ENCODE measurements around the gene TPCN1. TPM values are rescaled to one million over a fixed set of nuclear protein-coding genes. Genes with fewer than 3 reads are reported as not detected.

Gene TPCN1
- total and polyA plus RNA-seq, 2 experiments from 2014 or later = 16.9 to 32.1 TPM

GRCh38 chr12:113292091-113292490 is 70.8 kb downstream of the TPCN1 start:
- Histone ChIP-seq H3K9me3 (ENCODE audit: low read depth) (no peaks in the 10 kb centered on the region), H3K4me2 (no peak overlapping the region), H3K79me2 (no peaks in the 10 kb centered on the region), H3K4me3 (no peak overlapping the region), H3K4me1 (ENCODE audit: insufficient read depth) (no peaks in the 10 kb centered on the region), H3K9me2 (replicated peaks; ENCODE audit: insufficient read depth) (no peaks in the 10 kb centered on the region), H4K20me1 (ENCODE audit: insufficient read depth, poor library complexity, severe bottlenecking) (no peaks in the 10 kb centered on the region), H3K27ac (no peak overlapping the region), H2AFZ (no peak overlapping the region), H3K36me3 (replicated peaks; ENCODE audit: insufficient read depth, low read depth) (no peaks in the 10 kb centered on the region), H3K27me3 (no peaks in the 10 kb centered on the region)
- no peak for DNase-seq (ENCODE audit: low spot score)
- TF ChIP-seq EZH2phosphoT487 (IDR thresholded peaks at IDR 0.05; ENCODE audit: low read depth, severe bottlenecking, unreplicated experiment) (no peak), EZH2 (IDR thresholded peaks at IDR 0.05; ENCODE audit: borderline replicate concordance) (no peak)
- TF ChIP-seq, protein P1, sequence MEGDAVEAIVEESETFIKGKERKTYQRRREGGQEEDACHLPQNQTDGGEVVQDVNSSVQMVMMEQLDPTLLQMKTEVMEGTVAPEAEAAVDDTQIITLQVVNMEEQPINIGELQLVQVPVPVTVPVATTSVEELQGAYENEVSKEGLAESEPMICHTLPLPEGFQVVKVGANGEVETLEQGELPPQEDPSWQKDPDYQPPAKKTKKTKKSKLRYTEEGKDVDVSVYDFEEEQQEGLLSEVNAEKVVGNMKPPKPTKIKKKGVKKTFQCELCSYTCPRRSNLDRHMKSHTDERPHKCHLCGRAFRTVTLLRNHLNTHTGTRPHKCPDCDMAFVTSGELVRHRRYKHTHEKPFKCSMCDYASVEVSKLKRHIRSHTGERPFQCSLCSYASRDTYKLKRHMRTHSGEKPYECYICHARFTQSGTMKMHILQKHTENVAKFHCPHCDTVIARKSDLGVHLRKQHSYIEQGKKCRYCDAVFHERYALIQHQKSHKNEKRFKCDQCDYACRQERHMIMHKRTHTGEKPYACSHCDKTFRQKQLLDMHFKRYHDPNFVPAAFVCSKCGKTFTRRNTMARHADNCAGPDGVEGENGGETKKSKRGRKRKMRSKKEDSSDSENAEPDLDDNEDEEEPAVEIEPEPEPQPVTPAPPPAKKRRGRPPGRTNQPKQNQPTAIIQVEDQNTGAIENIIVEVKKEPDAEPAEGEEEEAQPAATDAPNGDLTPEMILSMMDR (IDR thresholded peaks at IDR 0.05; ENCODE audit: poor library complexity) = no peak
- WGBS (ENCODE audit: low lambda C conversion rate, missing lambda C conversion rate) = 76% methylated on average over 6 of the region's 6 CpGs

GRCh38 chr12:113292547-113292946 is 71.3 kb downstream of the TPCN1 start:
- no peaks in the 10 kb centered on the region for H4K20me1 ChIP-seq (ENCODE audit: insufficient read depth, poor library complexity, severe bottlenecking)
- H3K36me3 ChIP-seq (replicated peaks; ENCODE audit: insufficient read depth, low read depth) = no peaks in the 10 kb centered on the region
- no peak for DNase-seq (ENCODE audit: low spot score)
- H2AFZ ChIP-seq = no peak overlapping the region
- no peak overlapping the region for H3K27ac ChIP-seq
- no peaks in the 10 kb centered on the region for H3K9me3 ChIP-seq (ENCODE audit: low read depth)
- no peak overlapping the region for H3K4me2 ChIP-seq
- no peak overlapping the region for H3K4me3 ChIP-seq
- no peaks in the 10 kb centered on the region for H3K79me2 ChIP-seq
- no peaks in the 10 kb centered on the region for H3K9me2 ChIP-seq (replicated peaks; ENCODE audit: insufficient read depth)
- no peaks in the 10 kb centered on the region for H3K4me1 ChIP-seq (ENCODE audit: insufficient read depth)
- H3K27me3 ChIP-seq = no peaks in the 10 kb centered on the region
- WGBS (ENCODE audit: low lambda C conversion rate, missing lambda C conversion rate) = 95% methylated on average over 7 of the region's 7 CpGs
- TF ChIP-seq EZH2phosphoT487 (IDR thresholded peaks at IDR 0.05; ENCODE audit: low read depth, severe bottlenecking, unreplicated experiment) (no peak), EZH2 (IDR thresholded peaks at IDR 0.05; ENCODE audit: borderline replicate concordance) (no peak)
- TF ChIP-seq, protein P1 (IDR thresholded peaks at IDR 0.05; ENCODE audit: poor library complexity) = no peak

DNA sequence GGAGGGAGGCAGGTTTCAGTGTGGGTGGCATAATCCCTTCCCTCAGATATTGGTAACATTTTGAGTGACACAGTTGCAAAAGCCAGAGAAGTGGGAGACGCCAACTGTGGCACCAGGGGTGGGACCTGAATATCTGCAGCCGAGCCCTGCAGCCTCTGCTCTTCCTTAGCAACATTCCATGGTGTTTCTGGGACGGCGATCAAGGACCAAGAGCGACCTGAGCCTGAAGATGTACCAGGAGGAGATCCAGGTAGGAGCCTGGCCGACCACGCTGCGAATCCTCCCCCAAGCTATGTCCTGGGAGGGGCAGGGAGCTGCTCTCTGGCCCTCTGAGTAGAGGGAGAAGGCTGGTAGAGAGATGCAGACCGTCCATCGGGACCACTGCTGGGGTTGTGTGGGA is 71.8 kb downstream of the TPCN1 start:
- no peaks in the 10 kb centered on the region for H3K27me3 ChIP-seq
- no peak overlapping the region for H3K4me3 ChIP-seq
- H4K20me1 ChIP-seq (ENCODE audit: insufficient read depth, poor library complexity, severe bottlenecking) = no peaks in the 10 kb centered on the region
- no peak overlapping the region for H3K27ac ChIP-seq
- H3K4me2 ChIP-seq = no peak overlapping the region
- H3K79me2 ChIP-seq = no peaks in the 10 kb centered on the region
- no peaks in the 10 kb centered on the region for H3K9me2 ChIP-seq (replicated peaks; ENCODE audit: insufficient read depth)
- no peaks in the 10 kb centered on the region for H3K36me3 ChIP-seq (replicated peaks; ENCODE audit: insufficient read depth, low read depth)
- no peak overlapping the region for H2AFZ ChIP-seq
- DNase-seq (ENCODE audit: low spot score) = no peak
- TF ChIP-seq EZH2phosphoT487 (IDR thresholded peaks at IDR 0.05; ENCODE audit: low read depth, severe bottlenecking, unreplicated experiment) (no peak), EZH2 (IDR thresholded peaks at IDR 0.05; ENCODE audit: borderline replicate concordance) (no peak)
- TF ChIP-seq, protein P1 (IDR thresholded peaks at IDR 0.05; ENCODE audit: poor library complexity) = no peak
- H3K4me1 ChIP-seq (ENCODE audit: insufficient read depth) = no peaks in the 10 kb centered on the region
- no peaks in the 10 kb centered on the region for H3K9me3 ChIP-seq (ENCODE audit: low read depth)
- WGBS (ENCODE audit: low lambda C conversion rate, missing lambda C conversion rate) = 96% methylated on average over 10 of the region's 10 CpGs

All from hepatocyte (in vitro differentiated cells).